Measurements from ENCODE around the gene CAPN10.

DNA sequence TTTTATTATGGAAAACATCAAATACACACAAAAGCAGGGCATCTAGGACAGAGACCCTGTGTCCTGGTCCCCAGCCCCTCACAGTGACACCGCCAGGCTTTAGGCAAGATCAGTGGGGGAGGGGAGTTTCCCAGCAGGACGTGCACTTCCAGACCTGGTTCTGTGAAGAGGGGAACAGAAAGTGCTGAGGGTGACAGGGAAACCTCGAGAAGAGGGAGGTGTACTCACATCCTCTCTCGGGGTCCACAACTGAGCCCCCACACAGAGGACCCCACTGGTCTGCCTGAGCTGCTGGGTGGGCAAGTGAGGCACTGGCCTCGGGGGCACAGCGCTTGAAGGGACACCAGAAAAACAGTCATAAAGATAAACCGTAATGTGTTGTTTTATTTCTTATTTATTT is 34.3 kb downstream of the CAPN10 start:
- TF ChIP-seq ZNF274 (IDR thresholded peaks at IDR 0.05; ENCODE audit: low read depth, low read length) (no peak), SUZ12 (IDR thresholded peaks at IDR 0.05; ENCODE audit: extremely low read depth, insufficient read depth, insufficient read length) (no peak), YY1 (IDR thresholded peaks at IDR 0.05; ENCODE audit: insufficient read depth, insufficient read length) (no peak)

Data from NT2/D1 (cell line).